HL-60/S4 treated with retinoic acid at 250 ng/mL for 4 days and 3 days (cell line): ENCODE data around the gene AUH.

Experiments
- in situ Hi-C: fragments of 300-500 bp; cut with MboI; formaldehyde crosslinking; loops from 2 replicates; pipeline ENCODE4 v1.7.0; 2022; ENCODE audit warnings: low sequenced_read_pairs

Gene AUH

GRCh38 chr9:91256235-91256634 is 105.5 kb downstream of the AUH start:
- in situ Hi-C loops: no loop called here

DNA sequence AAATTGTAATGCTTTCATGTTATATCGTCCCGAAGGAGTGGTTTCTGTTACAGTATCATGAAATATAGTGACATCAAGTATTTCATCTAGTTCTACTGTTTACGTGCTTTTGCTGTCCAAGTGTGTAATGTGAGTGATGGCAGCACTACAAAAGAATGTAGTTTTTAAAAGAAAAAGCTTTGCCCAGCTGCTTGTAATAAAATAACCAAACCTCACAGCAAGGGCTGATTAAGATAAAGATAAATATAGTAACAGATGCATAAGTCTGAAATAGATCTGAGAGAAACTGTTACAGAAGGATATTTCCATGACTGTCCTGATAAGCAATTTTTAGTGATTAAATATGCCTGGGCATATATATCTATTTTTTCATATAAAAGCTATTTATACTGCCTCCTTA is 106.4 kb downstream of the AUH start:
- in situ Hi-C loops: no loop called here

- in situ Hi-C loops: no loop called here
These were observed 108.2 kb downstream of the AUH start for GRCh38 chr9:91253488-91253887.

DNA sequence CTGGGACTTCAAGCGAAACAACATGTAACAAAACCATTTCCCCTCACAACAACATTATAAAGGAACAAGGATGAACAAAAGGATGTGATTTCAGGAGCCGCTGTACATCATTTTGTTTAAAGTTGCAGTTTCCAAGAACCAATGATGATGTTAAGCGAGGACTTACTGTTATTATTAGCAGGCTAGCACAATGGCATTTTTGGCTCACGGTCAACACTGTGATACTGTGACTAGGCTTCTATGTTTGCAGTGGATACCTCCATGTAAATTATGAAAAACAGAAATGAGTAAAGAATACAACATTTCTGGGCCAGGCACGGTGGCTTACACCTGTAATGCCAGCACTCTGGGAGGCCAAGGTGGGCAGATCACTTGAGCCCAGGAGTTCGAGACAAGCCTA is 113.0 kb downstream of the AUH start:
- in situ Hi-C loops: no loop called here

DNA sequence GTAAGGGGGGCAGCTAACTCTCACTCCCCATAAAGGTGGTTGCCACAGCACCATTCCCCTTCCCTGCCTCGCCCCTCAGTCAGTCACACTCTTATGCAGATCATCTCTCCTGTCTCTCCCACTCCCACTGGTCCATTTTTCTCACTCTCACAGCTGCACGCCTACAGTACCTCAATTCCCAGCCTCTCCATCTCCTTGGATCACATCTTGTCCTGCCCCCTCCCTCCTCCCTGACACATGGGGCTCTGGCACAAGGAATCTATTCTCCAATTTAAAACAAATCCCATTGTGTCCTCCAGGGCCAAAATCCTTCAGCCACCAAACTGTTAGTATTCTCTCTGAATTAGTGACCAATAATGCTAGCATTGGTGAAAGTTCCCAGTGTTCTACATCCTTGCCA is 114.4 kb downstream of the AUH start:
- in situ Hi-C loops: no loop called here

GRCh38 chr9:91246846-91247245 is 114.9 kb downstream of the AUH start:
- in situ Hi-C loops: no loop called here

GRCh38 chr9:91245431-91246313 is 116.0 kb downstream of the AUH start:
- in situ Hi-C loops: no loop called here

- in situ Hi-C loops: no loop called here
These were observed 118.7 kb downstream of the AUH start for GRCh38 chr9:91243029-91243428.

- in situ Hi-C loops: no loop called here
These were observed 119.8 kb downstream of the AUH start for GRCh38 chr9:91241909-91242308.

DNA sequence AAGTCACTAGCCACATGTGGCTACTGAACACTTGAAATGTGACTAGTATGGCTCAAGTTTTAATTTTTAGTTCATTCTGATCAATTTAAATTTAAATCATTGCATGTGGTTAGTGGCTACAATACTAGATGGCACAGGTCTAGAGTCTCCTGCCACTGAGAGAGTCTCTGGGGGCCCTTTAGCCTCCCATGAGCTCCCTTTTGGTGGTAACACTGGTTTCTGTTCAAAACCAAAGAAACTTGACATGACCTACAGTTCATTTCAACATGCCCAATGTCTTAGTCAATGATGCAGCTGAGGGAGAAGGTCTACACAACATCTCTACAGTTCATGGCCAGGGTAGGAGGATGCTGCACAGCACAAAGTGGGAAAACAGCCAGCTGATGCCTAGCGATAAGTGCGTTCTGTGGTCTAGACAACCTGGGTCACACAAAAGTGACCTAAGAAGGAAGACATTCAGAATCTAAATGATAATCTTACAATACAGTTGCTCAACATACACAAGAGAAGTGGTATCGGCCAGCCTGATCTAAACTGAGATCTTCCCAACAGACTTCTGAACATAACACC is 121.0 kb downstream of the AUH start:
- in situ Hi-C loops: no loop called here

GRCh38 chr9:91239367-91240111 is 122.2 kb downstream of the AUH start:
- in situ Hi-C loops: no loop called here

DNA sequence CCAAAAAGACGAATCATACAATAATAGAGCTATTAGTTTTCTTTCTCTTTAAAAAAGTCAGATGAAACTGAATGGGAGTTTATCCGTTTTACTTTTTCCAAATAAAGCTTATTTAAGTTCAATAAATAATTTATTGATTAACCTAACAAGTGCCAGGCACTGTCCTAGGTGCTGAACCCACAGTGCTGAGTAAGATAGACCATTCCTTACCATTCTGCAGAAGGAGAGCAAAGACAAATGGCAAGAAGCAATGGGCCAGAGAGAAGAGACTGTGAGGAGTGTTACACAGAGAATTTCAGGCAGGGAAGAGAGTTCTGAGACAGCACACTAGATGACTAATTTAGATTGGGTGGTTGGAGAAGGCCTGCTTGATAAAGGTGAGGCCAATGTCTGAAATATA is 127.2 kb downstream of the AUH start:
- in situ Hi-C loops: no loop called here

DNA sequence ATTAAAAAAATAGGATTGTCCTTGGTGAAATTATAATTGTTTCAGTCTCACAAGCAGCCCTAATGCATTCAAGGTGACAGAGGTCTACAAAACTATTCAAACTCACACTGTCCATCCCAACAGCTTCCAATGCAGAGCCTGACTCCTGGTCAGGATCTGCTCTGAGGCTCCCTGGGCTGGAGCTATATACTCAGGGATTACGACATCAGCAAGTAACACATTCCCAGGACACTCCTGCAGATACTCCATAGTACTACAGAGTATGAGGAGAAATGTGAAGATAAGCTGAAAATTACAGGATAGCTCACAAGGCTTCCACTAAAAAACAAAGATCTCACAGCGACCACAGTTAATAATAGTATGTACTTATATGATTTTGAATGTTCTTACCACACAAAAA is 130.1 kb downstream of the AUH start:
- in situ Hi-C loops: no loop called here

DNA sequence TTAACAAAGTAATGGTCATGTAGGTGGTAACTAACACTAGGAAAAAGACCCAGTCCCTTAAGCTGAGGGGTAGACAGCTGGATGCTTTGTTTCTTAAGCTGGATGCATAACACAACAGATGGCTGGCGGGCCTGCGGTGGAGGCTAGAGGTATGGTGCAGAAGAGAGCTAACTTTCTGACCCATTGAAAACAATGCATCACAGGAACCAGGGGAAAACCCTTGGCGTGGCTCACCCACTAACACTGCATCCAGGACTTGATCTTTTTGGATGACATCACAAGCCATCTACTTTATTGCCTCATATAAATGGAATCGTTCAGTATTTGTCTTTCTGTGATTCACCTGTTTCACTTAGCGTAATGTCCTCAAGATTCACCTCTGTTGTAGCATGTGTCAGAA is 138.7 kb downstream of the AUH start:
- in situ Hi-C loops: no loop called here

GRCh38 chr9:91222457-91222856 is 139.3 kb downstream of the AUH start:
- in situ Hi-C loops: no loop called here

DNA sequence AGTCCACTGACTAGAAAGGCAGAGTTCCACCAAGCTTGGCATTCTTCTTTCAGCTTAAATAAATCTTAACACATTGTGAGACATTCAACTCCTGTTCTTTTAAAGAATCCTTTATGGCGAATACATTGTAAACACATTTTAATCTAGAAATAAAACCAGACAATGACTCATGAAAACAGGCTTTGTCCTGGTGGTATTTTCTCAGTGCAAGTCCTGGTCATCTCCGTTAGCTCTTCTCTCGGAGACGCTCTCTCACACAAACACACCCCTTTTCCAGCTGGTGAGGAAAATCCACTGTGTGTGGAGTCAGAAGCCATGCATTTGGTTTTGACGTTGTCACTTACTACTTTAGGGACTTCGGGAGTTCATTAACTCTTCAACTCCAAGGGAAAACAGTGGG is 140.4 kb downstream of the AUH start:
- in situ Hi-C loops: no loop called here

DNA sequence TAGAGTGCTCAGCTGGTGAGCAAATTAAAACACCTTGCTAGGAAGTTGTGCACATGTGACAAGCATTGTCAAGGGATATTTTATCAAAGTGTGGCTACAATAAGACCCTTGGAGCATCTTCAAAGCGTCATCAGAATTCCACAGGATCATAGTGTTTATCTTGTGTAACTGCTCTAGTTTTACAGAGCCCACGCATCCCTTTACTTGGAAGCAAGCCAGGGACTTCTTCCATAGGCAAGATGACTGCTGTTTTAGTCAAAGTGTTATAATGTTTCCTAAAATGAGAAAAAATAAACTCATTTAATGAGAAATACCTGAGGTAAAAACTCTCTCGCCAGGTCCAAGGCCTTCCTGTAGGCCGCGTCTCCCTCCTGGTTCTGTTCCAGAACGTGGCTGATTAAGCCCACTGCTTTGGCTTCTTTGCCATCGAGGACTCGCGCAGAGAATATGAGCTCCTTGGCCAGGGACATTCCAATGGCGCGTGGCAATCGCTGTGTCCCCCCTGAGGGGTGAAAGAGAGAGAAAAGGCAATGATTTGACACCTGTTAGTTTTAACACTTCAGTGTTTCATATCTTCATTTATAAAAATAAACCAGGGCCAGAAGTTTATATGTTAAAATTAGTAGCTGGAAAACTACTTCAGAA is 141.1 kb downstream of the AUH start:
- in situ Hi-C loops: no loop called here

DNA sequence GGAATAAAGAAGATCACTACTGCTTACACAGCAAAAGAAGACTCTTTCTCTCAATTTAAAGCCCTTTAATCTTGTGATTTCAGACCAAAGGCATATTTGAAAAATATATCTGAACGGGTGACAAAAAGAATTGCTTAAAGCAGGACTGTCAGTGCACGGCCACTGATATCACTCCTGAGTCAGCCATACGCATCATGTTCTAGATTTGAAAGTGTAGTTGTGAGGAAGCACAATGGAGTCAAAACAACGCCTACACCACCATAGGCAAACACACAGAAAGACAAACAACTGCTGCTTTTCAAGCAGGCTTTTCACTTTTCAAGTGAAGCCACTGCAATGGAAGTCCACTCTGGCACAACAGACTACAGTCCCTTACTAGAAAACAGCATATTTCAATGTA is 141.7 kb downstream of the AUH start:
- in situ Hi-C loops: no loop called here

DNA sequence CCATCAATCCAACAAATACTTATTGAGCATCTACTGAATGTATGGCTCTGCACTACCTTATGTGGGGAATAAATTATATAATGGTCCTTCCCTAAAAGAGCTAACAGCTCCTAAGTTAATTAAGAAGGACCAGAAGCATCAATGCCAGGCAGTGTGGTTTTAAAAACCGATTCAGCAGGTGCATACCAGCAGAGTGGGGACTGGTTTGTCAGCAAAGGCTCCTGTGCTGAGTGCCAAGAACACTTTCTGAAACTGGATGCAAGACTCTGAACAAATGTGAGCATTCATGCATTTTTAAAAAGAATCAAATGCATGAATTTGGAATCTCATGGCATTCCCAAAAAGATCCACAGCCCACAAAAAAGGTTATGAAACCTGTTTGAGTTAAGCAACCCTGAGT is 142.2 kb downstream of the AUH start:
- in situ Hi-C loops: no loop called here

DNA sequence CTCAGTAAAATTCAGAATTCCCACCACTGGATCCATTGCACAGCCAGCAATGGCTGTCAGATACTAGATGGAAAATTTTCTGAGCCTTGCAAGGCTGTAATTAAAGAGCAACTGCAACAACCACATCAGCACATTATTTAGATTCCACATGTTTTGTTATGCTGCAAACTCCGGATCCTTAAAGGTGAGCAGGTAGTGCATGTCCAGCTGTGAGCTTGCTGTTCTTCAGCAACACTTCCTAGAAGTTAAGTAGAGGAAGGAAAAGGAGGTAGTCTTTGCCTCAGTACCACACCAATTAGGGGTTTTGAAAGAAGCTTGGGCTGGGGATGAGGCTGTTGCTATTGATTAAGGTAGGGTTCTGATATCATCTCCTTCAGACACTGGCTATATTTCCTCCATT is 144.3 kb downstream of the AUH start:
- in situ Hi-C loops: no loop called here

DNA sequence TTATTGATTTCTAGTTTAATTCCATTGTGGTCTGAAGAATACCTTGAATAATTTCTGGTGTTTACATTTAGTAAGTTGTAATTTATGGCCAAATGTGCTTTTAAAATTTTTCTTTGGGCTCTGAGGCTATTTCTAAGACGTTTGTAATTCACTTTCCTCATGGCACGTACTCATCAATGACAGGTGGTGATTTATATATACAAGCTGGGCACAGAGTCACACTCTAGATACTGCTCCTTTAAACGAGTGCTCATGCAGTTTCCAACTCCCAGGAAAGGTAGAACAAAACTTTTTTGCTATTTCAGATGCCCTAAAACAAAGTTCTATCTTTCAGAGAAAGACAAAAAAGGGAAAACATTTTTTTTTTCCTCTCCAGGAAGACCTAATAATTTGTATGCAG is 146.9 kb downstream of the AUH start:
- in situ Hi-C loops: no loop called here

GRCh38 chr9:91214086-91214485 is 147.6 kb downstream of the AUH start:
- in situ Hi-C loops: no loop called here
